Peyer's patch (tissue), 4 donors: ENCODE data around the gene CCNYL1. TPM values are rescaled to one million over a fixed set of nuclear protein-coding genes. Genes with fewer than 3 reads are reported as not detected.
"Not testable (repeated sequence)": the region's sequence is repeated elsewhere in the genome, so short reads cannot be mapped to it uniquely, and the experiment has no call there.

Source experiments
- DNase-seq, 3 donors: peaks; one replicate each; pipeline ENCODE4 v3.0.0-alpha.2; 2017 to 2019
- H3K27ac ChIP-seq, 4 donors: fragments of 200-600 bp; sonication (generic); one replicate each; pipeline ENCODE4 v1.5.1; 2016 to 2019
- H3K27me3 ChIP-seq, 2 donors: fragments of 200-600 bp; sonication (generic); one replicate each; pipeline ENCODE4 v1.5.1; 2019
- H3K36me3 ChIP-seq, 3 donors: fragments of 200-600 bp; sonication (generic); one replicate each; pipeline ENCODE4 v1.5.1; 2016 to 2019
- H3K4me1 ChIP-seq, 4 donors: fragments of 200-600 bp; sonication (generic); one replicate each; pipeline ENCODE4 v1.5.1; 2016 to 2019
- H3K4me3 ChIP-seq, 4 donors: fragments of 200-600 bp; sonication (generic); 1 replicate in 3 of 4; 2 replicates in 1 of 4; pipeline ENCODE4 v1.5.1; 2016 to 2019; ENCODE audit warnings: mild to moderate bottlenecking in 1 of 4
- H3K9me3 ChIP-seq, 4 donors: fragments of 200-600 bp; sonication (generic); one replicate each; pipeline ENCODE4 v1.5.1; 2016 to 2019; ENCODE audit warnings: mild to moderate bottlenecking in 1 of 4
- POLR2A ChIP-seq, 2 donors: fragments of 450-650 bp; IDR thresholded peaks; one replicate each; pipeline ENCODE4 v1.5.1; 2017; ENCODE audit warnings: antibody characterized with exemption in 2 of 2, mild to moderate bottlenecking in 2 of 2, moderate library complexity in 2 of 2
- total RNA-seq, 4 donors: library from RNA; depleted of rRNA; stranded (reverse); fragments of >200 nt; gene quantifications; one replicate each; pipeline ENCODE4 v1.1.0, GENCODE V29; 2016
- TF ChIP-seq, protein P1 (sequence below), 6 experiments: fragments of 450-650 bp in 4 of 6; fragments of 200-600 bp in 2 of 6; sonication (generic) in 1 of 6; IDR thresholded peaks; one replicate each; pipeline ENCODE4 v1.5.1; 2017 to 2019; ENCODE audit warnings: antibody characterized with exemption in 6 of 6, mild to moderate bottlenecking in 3 of 6, moderate library complexity in 1 of 6

Gene CCNYL1
- total RNA-seq, 4 donors from 2014 or later = 11.6 to 22.6 (median 18.4) TPM

GRCh38 chr2:207733597-207734240 is 22.3 kb downstream of the CCNYL1 start:
- no peak overlapping the region for H3K27ac ChIP-seq
- H3K4me1 ChIP-seq = no peaks in the 10 kb centered on the region

GRCh38 chr2:207734264-207734635 is 22.8 kb downstream of the CCNYL1 start:
- no peak overlapping the region for H3K4me3 ChIP-seq

More at GRCh38 chr2:207733597-207734240, 22.3 kb downstream of the CCNYL1 start:
- Histone ChIP-seq H3K36me3 (peaks cover 0 to 5% (median 0%) of the 10 kb centered on the region in 3 donors), H3K27me3 (no peaks in the 10 kb centered on the region), H3K4me3 (no peak overlapping the region), H3K9me3 (no peaks in the 10 kb centered on the region)
- no peak for TF ChIP-seq POLR2A (IDR thresholded peaks at IDR 0.05)
- TF ChIP-seq, protein P1, sequence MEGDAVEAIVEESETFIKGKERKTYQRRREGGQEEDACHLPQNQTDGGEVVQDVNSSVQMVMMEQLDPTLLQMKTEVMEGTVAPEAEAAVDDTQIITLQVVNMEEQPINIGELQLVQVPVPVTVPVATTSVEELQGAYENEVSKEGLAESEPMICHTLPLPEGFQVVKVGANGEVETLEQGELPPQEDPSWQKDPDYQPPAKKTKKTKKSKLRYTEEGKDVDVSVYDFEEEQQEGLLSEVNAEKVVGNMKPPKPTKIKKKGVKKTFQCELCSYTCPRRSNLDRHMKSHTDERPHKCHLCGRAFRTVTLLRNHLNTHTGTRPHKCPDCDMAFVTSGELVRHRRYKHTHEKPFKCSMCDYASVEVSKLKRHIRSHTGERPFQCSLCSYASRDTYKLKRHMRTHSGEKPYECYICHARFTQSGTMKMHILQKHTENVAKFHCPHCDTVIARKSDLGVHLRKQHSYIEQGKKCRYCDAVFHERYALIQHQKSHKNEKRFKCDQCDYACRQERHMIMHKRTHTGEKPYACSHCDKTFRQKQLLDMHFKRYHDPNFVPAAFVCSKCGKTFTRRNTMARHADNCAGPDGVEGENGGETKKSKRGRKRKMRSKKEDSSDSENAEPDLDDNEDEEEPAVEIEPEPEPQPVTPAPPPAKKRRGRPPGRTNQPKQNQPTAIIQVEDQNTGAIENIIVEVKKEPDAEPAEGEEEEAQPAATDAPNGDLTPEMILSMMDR (IDR thresholded peaks at IDR 0.05) = no peak
- no peak for DNase-seq

DNA sequence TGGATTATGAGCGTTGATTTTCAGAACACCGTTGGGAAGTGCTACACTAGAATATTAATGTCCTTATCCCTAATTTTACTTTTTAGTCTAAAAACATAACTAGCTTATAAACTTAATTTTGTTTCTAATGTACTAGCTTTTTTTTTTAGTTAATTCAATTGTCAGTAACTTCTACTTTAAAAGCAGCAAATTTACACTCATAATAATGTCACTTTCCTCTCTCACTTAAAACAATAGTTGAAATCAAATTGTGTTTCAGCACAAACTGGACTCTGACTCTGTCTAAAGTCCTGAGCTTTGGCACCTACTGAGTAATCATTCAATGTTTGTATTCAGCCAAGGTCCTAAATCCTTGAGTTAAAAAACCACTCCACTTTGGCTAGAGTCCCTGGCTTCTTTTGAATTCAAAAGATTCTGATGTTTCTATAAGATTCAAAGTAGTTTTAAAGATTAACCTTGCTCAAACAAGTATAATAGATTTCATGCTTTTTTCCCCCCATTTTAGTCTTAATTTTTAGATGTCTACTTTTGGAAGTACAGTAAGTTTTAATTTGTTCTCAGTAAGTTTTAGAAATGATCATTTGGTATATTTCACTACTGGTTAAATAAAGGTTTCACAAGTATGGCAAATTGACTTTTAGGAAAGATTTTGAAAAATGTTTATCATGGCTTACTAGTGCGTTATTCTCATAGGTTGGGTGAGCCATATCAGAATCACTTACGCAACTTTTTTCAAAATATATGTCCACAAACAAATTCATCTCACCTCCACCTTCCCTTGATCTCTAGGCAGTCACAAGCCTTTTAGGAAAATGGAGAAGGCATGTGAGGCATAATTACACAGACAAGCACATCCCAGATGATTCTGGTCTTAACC is 23.4 kb downstream of the CCNYL1 start:
- no peak for DNase-seq
- no peaks in the 10 kb centered on the region for H3K27me3 ChIP-seq
- H3K9me3 ChIP-seq = no peaks in the 10 kb centered on the region
- H3K4me1 ChIP-seq = no peaks in the 10 kb centered on the region
- no peak overlapping the region for H3K27ac ChIP-seq
- TF ChIP-seq POLR2A (IDR thresholded peaks at IDR 0.05) = no peak
- TF ChIP-seq, protein P1 (IDR thresholded peaks at IDR 0.05) = no peak
- H3K36me3 ChIP-seq = peaks cover 0 to 5% (median 0%) of the 10 kb centered on the region in 3 donors
- no peak overlapping the region for H3K4me3 ChIP-seq

More at GRCh38 chr2:207734264-207734635, 22.8 kb downstream of the CCNYL1 start:
- Histone ChIP-seq H3K36me3 (peaks cover 0 to 5% (median 0%) of the 10 kb centered on the region in 3 donors), H3K27ac (no peak overlapping the region), H3K27me3 (no peaks in the 10 kb centered on the region), H3K9me3 (no peaks in the 10 kb centered on the region), H3K4me1 (no peaks in the 10 kb centered on the region)
- no peak for TF ChIP-seq POLR2A (IDR thresholded peaks at IDR 0.05)
- TF ChIP-seq, protein P1 (IDR thresholded peaks at IDR 0.05) = peak in 5 of 6 experiments; percentile 8 to 83 (median 76)
- no peak for DNase-seq

DNA sequence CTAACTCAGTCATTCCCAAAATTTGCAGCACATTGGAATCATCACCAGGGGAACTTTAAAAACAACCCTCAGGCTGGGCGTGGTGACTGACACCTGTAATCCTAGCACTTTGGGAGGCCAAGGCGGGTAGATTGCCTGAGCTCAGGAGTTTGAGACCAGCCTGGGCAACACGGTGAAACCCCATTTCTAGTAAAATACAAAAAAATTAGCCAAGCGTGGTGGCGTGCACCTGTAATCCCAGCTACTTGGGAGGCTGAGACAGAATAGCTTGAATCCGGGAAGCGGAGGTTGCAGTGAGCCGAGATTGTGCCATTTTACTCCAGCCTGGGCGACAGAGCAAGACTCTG is 24.0 kb downstream of the CCNYL1 start:
- H3K27me3 ChIP-seq, H3K4me1 ChIP-seq, H3K27ac ChIP-seq: not testable (repeated sequence)

GRCh38 chr2:207743514-207743913 is 32.1 kb downstream of the CCNYL1 start:
- no peak for DNase-seq
- H3K27ac ChIP-seq = no peak overlapping the region
- no peaks in the 10 kb centered on the region for H3K9me3 ChIP-seq
- no peak overlapping the region for H3K4me3 ChIP-seq
- H3K4me1 ChIP-seq = no peaks in the 10 kb centered on the region
- H3K27me3 ChIP-seq = no peaks in the 10 kb centered on the region
- peaks cover 0 to 16% (median 0%) of the 10 kb centered on the region in 3 donors for H3K36me3 ChIP-seq
- no peak for TF ChIP-seq POLR2A (IDR thresholded peaks at IDR 0.05)
- TF ChIP-seq, protein P1 (IDR thresholded peaks at IDR 0.05) = no peak

More for the DNA sequence above, 24.0 kb downstream of the CCNYL1 start:
- not testable (repeated sequence) for H3K4me3 ChIP-seq, H3K36me3 ChIP-seq, DNase-seq, H3K9me3 ChIP-seq

DNA sequence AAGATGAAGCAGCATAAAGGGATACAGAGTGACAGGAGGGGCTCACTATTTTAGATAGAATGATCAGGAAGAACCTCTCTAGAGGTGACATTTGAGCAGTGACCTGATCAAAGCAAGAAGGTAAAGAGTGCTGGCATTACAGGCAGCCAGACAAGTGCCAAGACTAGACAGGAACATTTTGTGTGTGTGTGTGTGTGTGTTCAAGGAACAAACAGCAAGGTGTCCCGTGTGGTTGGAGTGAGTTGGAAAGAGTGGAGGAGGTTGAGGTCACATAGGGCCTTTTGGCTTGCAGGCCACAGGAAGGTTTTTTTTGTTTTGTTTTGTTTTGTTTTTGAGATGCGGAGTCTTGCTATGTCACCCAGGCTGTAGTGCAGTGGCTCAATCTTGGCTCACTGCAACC is 32.6 kb downstream of the CCNYL1 start:
- Histone ChIP-seq H3K9me3 (no peaks in the 10 kb centered on the region), H3K27ac (no peak overlapping the region), H3K27me3 (no peaks in the 10 kb centered on the region), H3K4me1 (no peaks in the 10 kb centered on the region), H3K36me3 (peaks cover 0 to 16% (median 0%) of the 10 kb centered on the region in 3 donors), H3K4me3 (no peak overlapping the region)
- TF ChIP-seq, protein P1 (IDR thresholded peaks at IDR 0.05) = no peak
- no peak for TF ChIP-seq POLR2A (IDR thresholded peaks at IDR 0.05)
- DNase-seq = no peak
